ENCODE measurements around the gene DOK5. TPM values are rescaled to one million over a fixed set of nuclear protein-coding genes. Genes with fewer than 3 reads are reported as not detected.

Gene DOK5
- total RNA-seq, 1 donor: 85.6 TPM

- no peak for TF ChIP-seq CTCF (IDR thresholded peaks at IDR 0.05; ENCODE audit: insufficient read depth, low read length)
- H3K4me3 ChIP-seq (ENCODE audit: low read depth, low read length): no peak overlapping the region
- DNase-seq (ENCODE audit: low read depth): peak; percentile 22
Observed at GRCh38 chr20:54657268-54657826, 182.0 kb downstream of the DOK5 start.

DNA sequence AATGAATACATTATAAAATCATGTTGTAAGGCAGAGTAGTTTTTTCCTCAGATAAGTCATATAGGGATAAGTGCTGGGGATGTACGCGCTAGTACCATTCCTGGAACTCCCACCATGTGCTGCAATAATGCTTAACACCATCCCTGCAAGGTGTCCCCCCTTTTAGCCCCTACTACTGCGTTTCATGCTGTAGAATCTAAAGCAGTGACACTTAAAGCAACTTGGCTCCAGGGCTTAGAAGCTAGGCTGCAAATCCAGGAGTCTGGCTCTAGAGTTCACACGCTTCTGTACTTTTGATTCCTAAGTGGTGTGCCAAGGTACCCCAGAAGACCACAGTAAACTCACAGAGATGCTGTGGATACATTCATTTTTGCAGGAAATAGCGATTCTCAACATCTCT is 183.1 kb downstream of the DOK5 start:
- TF ChIP-seq CTCF (IDR thresholded peaks at IDR 0.05; ENCODE audit: insufficient read depth, low read length): no peak
- no peak overlapping the region for H3K4me3 ChIP-seq (ENCODE audit: low read depth, low read length)
- DNase-seq (ENCODE audit: low read depth): no peak

DNA sequence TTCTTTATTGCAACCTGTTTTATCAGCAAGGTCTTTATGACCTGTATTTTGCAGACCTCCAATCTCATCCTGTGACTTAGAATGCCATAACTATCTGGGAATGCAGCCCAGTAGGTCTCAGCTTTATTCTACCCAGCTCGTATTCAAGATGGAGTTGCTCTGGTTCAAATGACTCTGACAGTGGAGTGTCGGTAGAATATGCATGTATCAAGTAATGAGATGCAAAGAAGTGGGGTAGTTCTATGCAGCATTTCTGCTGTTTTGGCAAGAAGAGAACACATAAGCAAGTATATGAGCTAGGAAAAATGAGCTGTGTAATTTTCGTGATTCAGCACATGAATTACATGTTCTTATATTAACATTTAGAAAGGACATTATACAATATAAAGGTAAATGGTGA is 185.9 kb downstream of the DOK5 start:
- no peak for DNase-seq (ENCODE audit: low read depth)
- TF ChIP-seq CTCF (IDR thresholded peaks at IDR 0.05; ENCODE audit: insufficient read depth, low read length): no peak
- H3K4me3 ChIP-seq (ENCODE audit: low read depth, low read length): no peak overlapping the region

GRCh38 chr20:54661880-54662465 is 186.6 kb downstream of the DOK5 start:
- no peak for TF ChIP-seq CTCF (IDR thresholded peaks at IDR 0.05; ENCODE audit: insufficient read depth, low read length)
- H3K4me3 ChIP-seq (ENCODE audit: low read depth, low read length): no peak overlapping the region
- DNase-seq (ENCODE audit: low read depth): no peak

DNA sequence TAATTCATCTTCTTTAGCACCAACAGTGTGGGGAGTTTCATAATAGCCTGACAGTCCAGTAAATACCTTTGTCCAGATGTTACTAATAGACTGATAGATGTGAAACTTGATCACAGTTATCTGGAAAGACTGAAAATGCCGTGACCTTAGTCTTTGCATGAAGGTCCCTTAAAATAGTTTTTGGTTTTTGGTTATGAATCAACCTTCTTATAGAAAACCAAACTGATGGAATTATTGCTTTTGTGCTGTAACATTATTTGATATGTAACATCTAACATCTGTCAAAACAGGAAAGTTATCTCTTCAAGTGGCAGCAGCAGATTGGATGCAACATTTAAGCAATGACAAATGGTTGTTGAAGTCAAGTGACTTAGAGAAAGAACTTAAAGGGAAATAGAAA is 190.4 kb downstream of the DOK5 start:
- TF ChIP-seq CTCF (IDR thresholded peaks at IDR 0.05; ENCODE audit: insufficient read depth, low read length): no peak
- no peak for DNase-seq (ENCODE audit: low read depth)

DNA sequence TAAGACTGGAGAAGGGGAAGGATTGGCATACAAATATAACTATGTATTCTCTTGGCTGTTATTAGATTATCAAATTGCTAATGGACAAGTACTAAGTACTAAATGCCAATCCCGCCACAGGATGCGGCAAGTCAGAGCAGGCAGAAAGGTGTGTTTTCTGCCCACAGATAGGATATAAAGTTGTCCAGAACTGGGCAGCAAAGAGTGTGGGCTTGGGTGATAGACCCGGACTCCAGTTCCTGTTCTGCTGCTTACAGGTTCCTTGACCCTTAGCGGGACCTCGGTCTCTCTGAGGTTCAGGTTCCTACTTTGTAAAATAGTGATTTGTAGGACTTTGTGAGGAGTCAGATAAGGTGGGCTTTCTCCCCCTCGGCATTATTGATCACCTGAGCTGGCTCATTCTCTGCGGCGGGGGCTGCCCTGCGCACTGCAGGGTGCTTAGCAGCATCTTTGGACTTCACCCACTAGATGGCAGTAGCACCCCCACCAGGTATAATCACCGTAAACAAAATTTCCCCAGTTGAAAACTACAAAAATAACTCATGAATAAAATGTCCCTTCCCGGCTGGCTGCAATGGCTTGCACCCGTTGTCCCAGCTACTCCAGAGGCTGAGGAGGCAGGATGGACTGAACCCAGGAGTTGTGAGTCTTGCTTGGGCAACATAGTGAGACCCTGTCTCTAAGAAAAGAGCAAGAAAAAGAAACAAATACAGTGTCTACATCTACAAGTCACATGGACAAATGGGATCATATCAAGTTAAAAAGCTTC is 193.1 kb downstream of the DOK5 start:
- DNase-seq (ENCODE audit: low read depth): peak; percentile 34
- TF ChIP-seq CTCF (IDR thresholded peaks at IDR 0.05; ENCODE audit: insufficient read depth, low read length): peak; percentile 68
- H3K4me3 ChIP-seq (ENCODE audit: low read depth, low read length): no peak overlapping the region

More for the DNA sequence above, 190.4 kb downstream of the DOK5 start:
- H3K4me3 ChIP-seq (ENCODE audit: low read depth, low read length): no peak overlapping the region

All from fibroblast of the aortic adventitia (primary cell).